Measurements from ENCODE around the gene ATP6AP1. TPM values are rescaled to one million over a fixed set of nuclear protein-coding genes. Genes with fewer than 3 reads are reported as not detected.

Gene ATP6AP1
- total and polyA plus RNA-seq, 2 of the 13 experiments (the other 11 are each of a cell fraction or from before 2014, with no cell fraction given) = 56.7 to 110 TPM

DNA sequence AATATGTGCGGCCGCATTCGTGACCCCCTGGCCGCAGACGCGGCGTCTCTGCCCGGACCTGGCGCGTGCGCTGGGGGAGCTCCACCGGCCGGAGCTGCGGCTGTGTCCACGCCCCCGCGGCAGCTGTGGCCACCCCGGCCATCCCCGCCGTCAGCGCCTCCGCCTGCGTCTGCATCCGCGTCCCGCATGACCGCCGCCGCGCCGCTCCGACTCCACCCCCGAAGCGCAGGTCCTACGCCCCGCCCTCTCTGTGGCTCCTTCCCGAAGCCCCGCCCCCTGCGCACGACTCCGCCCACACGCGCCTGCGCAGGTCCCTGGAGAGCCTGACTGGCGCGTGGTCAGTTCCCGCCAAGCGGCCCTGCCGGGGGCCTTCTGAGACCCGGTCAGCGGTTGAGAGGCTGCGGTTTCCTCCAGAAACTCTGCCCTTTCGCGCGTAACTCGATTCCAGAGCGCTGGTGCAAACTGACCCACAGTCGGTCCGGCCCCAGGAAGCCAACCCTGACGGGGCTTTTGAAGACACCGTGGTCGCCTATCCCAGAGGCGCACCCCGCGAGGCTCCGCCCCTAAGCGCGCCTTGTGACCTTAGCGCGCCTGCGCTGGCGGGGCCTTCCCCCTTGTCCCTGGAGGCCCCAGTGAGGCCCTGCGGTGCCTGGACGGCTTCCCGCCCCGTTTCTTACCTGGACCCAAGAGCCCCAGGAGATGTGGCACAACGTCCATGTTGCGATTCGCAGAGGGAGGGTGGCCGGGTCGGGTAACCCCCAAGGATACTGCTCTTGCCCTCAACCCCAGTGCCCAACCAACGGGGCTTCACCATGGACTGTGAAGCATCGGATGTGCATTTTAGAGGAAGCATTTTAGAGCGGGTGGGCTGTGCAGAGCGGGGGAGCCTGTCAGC lies 50.5 kb downstream of the ATP6AP1 start, which contains the start of gene LAGE3 (continued):
- TF ChIP-seq, protein P1, sequence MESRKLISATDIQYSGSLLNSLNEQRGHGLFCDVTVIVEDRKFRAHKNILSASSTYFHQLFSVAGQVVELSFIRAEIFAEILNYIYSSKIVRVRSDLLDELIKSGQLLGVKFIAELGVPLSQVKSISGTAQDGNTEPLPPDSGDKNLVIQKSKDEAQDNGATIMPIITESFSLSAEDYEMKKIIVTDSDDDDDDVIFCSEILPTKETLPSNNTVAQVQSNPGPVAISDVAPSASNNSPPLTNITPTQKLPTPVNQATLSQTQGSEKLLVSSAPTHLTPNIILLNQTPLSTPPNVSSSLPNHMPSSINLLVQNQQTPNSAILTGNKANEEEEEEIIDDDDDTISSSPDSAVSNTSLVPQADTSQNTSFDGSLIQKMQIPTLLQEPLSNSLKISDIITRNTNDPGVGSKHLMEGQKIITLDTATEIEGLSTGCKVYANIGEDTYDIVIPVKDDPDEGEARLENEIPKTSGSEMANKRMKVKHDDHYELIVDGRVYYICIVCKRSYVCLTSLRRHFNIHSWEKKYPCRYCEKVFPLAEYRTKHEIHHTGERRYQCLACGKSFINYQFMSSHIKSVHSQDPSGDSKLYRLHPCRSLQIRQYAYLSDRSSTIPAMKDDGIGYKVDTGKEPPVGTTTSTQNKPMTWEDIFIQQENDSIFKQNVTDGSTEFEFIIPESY (CRISPR knock-in tag; IDR thresholded peaks at IDR 0.05) = peak; percentile 59
- 0 out of 2 replicates have a peak, but pooled peaks have one; percentile 80 for TF ChIP-seq SRY (CRISPR knock-in tag; IDR thresholded peaks at IDR 0.05)
- TF ChIP-seq SIX4 (CRISPR knock-in tag; IDR thresholded peaks at IDR 0.05) = no peak
- TF ChIP-seq, protein P2, sequence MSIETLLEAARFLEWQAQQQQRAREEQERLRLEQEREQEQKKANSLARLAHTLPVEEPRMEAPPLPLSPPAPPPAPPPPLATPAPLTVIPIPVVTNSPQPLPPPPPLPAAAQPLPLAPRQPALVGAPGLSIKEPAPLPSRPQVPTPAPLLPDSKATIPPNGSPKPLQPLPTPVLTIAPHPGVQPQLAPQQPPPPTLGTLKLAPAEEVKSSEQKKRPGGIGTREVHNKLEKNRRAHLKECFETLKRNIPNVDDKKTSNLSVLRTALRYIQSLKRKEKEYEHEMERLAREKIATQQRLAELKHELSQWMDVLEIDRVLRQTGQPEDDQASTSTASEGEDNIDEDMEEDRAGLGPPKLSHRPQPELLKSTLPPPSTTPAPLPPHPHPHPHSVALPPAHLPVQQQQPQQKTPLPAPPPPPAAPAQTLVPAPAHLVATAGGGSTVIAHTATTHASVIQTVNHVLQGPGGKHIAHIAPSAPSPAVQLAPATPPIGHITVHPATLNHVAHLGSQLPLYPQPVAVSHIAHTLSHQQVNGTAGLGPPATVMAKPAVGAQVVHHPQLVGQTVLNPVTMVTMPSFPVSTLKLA (IDR thresholded peaks at IDR 0.05) = peak; percentile 6; the same call in 1 of the 2 replicates
- no peak for TF ChIP-seq PHF8 (CRISPR knock-in tag; IDR thresholded peaks at IDR 0.05)
- no peak for TF ChIP-seq ZFP62 (CRISPR knock-in tag; IDR thresholded peaks at IDR 0.05)
- TF ChIP-seq SNAI1 (CRISPR knock-in tag; IDR thresholded peaks at IDR 0.05; ENCODE audit: borderline replicate concordance) = no peak
- TF ChIP-seq, protein P3, sequence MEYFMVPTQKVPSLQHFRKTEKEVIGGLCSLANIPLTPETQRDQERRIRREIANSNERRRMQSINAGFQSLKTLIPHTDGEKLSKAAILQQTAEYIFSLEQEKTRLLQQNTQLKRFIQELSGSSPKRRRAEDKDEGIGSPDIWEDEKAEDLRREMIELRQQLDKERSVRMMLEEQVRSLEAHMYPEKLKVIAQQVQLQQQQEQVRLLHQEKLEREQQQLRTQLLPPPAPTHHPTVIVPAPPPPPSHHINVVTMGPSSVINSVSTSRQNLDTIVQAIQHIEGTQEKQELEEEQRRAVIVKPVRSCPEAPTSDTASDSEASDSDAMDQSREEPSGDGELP (IDR thresholded peaks at IDR 0.05; ENCODE audit: borderline replicate concordance, low read depth) = peak; percentile 36; the same call in 1 of the 2 replicates
- 0 out of 2 replicates have a peak, but pooled peaks have one; percentile 71 for TF ChIP-seq RNF2 (conservative IDR thresholded peaks at IDR 0.05; ENCODE audit: low read depth)
- no peak for TF ChIP-seq ZNF891 (CRISPR knock-in tag; IDR thresholded peaks at IDR 0.05)
- no peak for TF ChIP-seq ZNF446 (CRISPR knock-in tag; IDR thresholded peaks at IDR 0.05)
- peak; percentile 65 for TF ChIP-seq SAP130 (CRISPR knock-in tag; IDR thresholded peaks at IDR 0.05; ENCODE audit: low read depth)
- TF ChIP-seq ZNF510 (CRISPR knock-in tag; IDR thresholded peaks at IDR 0.05; ENCODE audit: low read depth) = 0 out of 2 replicates have a peak, but pooled peaks have one; percentile 45
- TF ChIP-seq KLF12 (CRISPR knock-in tag; IDR thresholded peaks at IDR 0.05; ENCODE audit: borderline replicate concordance) = 0 out of 2 replicates have a peak, but pooled peaks have one; percentile 40
- TF ChIP-seq ZNF605 (CRISPR knock-in tag; IDR thresholded peaks at IDR 0.05) = peak; percentile 89
- TF ChIP-seq FIP1L1 (IDR thresholded peaks at IDR 0.05; ENCODE audit: borderline replicate concordance, insufficient read depth, low read depth, low read length) = peak; percentile 75; the same call in 1 of the 2 replicates
- TF ChIP-seq JUN (CRISPR knock-in tag; IDR thresholded peaks at IDR 0.05) = 0 out of 2 replicates have a peak, but pooled peaks have one; percentile 34
- 0 out of 2 replicates have a peak, but pooled peaks have one; percentile 40 for TF ChIP-seq SNAPC2 (CRISPR knock-in tag; IDR thresholded peaks at IDR 0.05)
- TF ChIP-seq ZBTB38 (CRISPR knock-in tag; IDR thresholded peaks at IDR 0.05) = peak; percentile 67; the same call in 1 of the 2 replicates
- TF ChIP-seq SALL1 (CRISPR knock-in tag; IDR thresholded peaks at IDR 0.05) = peak; percentile 77; the same call in 1 of the 2 replicates
- TF ChIP-seq ZNF441 (CRISPR knock-in tag; IDR thresholded peaks at IDR 0.05; ENCODE audit: borderline replicate concordance) = no peak; the same call in 1 of the 2 replicates
- TF ChIP-seq ZNF768 (CRISPR knock-in tag; IDR thresholded peaks at IDR 0.05) = no peak
- TF ChIP-seq SOX13 (IDR thresholded peaks at IDR 0.05) = no peak
- TF ChIP-seq SOX13 (CRISPR knock-in tag; conservative IDR thresholded peaks at IDR 0.05 in 1 of 2, IDR thresholded peaks at IDR 0.05 in 1 of 2) = 0 out of 4 replicates have a peak, but pooled peaks of 1 of the 2 experiments have one; percentile 23
- no peak for TF ChIP-seq ZSCAN30 (CRISPR knock-in tag; IDR thresholded peaks at IDR 0.05)
- TF ChIP-seq HHEX (CRISPR knock-in tag; IDR thresholded peaks at IDR 0.05) = no peak
